Activated CD4-positive, alpha-beta T cell treated with anti-CD3 and anti-CD28 coated beads, Interleukin-2, amount 10 ng/mL, durations not matched to agents 7 days and 5 days (primary cell): Measurements from ENCODE around the gene TGFBRAP1. TPM values are rescaled to one million over a fixed set of nuclear protein-coding genes. Genes with fewer than 3 reads are reported as not detected.

Experiments used
- CTCF ChIA-PET: fragments of 350-600 bp; sonication (Branson Sonifier 250); formaldehyde crosslinking; loops from one replicate; lab custom pipeline; 2021; ENCODE audit warnings: antibody characterized with exemption; lab: Charles Lee
- POLR2A ChIA-PET: fragments of 350-600 bp; sonication (Branson Sonifier 250); formaldehyde crosslinking; loops from one replicate; lab custom pipeline; 2021; ENCODE audit warnings: antibody characterized with exemption; lab: Charles Lee
- DNase-seq: peaks from one replicate; pipeline ENCODE4 v3.0.0-alpha.2; 2020
- H3K27ac Mint-ChIP-seq: one replicate; pipeline ENCODE4 v1.8.0; 2021; ENCODE audit warnings: mild to moderate bottlenecking, moderate library complexity, mixed read lengths
- H3K27me3 Mint-ChIP-seq: one replicate; pipeline ENCODE4 v1.8.0; 2021; ENCODE audit warnings: mixed read lengths
- H3K36me3 Mint-ChIP-seq: one replicate; pipeline ENCODE4 v1.8.0; 2021; ENCODE audit warnings: low read depth, mixed read lengths
- H3K4me1 Mint-ChIP-seq: one replicate; pipeline ENCODE4 v1.8.0; 2021; ENCODE audit warnings: mixed read lengths
- H3K4me3 Mint-ChIP-seq: one replicate; pipeline ENCODE4 v1.8.0; 2021; ENCODE audit warnings: mild to moderate bottlenecking, moderate library complexity, mixed read lengths
- H3K9me3 Mint-ChIP-seq: one replicate; pipeline ENCODE4 v1.8.0; 2021; ENCODE audit warnings: mixed read lengths
- total RNA-seq, 2 experiments: library from RNA; stranded (reverse); gene quantifications; one replicate each; pipeline ENCODE4 v1.2.3, GENCODE V29; 2021

TGFBRAP1 gene
- total RNA-seq, 2 experiments from 2014 or later = 20.5 to 21.4 TPM

DNA sequence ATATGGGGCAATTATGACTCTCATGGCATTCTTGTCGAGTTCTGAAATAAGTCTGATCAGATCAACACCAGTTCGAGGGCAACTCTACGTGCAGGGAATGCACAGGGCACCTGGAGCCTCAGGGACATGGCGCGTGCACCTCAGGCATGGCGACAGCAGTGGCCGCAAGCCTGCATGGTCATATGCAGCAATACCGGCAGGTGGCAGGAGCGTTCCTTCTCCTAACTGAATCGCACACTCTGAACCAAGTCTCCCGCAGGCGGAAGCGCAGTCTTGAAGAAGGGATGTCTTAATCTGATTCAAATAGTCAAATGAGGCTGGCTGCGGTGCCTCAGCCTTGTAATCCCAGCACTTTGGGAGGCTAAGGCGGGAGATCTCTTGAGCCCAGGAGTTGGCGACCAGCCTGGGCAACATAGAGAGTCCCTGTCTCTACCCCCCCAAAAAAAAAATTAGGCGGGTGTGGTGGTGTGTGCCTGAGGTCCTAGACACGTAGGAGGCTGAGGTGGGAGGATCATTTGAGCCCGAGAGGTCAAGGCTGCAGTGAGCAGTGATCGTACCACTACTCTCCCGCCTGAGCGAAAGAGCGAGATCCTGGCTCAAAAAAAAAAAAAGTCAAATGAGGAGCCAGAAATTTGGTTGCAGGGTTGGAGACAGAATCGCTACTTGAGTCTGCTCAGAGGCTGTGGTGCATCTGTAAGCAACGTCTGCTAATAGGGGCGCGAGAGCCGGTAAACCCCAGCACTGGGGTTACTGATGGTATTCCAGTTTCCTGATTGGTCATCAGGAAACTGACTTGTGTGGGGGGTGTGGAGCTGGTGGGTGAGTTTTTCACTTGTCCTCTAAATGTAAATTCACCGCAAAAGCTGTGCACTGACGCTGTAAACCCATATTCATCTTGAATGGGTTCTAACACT is 40.5 kb upstream of the TGFBRAP1 start:
- peaks cover 18% of the 10 kb centered on the region for H3K4me1 Mint-ChIP-seq
- DNase-seq = peak; percentile 92
- ChIA-PET CTCF (interaction anchor here (0.6 to 1.7 kb wide), 5 partner anchors 22 to 253 kb away, joined by 3 to 4 read pairs (median 3); no protein-coding TSS in a partner anchor), POLR2A (no interaction called here)
- no peaks in the 10 kb centered on the region for H3K27me3 Mint-ChIP-seq
- peak overlapping the region; percentile 56 for H3K27ac Mint-ChIP-seq
- H3K36me3 Mint-ChIP-seq = peaks cover 2% of the 10 kb centered on the region
- no peak overlapping the region for H3K4me3 Mint-ChIP-seq
- no peaks in the 10 kb centered on the region for H3K9me3 Mint-ChIP-seq

DNA sequence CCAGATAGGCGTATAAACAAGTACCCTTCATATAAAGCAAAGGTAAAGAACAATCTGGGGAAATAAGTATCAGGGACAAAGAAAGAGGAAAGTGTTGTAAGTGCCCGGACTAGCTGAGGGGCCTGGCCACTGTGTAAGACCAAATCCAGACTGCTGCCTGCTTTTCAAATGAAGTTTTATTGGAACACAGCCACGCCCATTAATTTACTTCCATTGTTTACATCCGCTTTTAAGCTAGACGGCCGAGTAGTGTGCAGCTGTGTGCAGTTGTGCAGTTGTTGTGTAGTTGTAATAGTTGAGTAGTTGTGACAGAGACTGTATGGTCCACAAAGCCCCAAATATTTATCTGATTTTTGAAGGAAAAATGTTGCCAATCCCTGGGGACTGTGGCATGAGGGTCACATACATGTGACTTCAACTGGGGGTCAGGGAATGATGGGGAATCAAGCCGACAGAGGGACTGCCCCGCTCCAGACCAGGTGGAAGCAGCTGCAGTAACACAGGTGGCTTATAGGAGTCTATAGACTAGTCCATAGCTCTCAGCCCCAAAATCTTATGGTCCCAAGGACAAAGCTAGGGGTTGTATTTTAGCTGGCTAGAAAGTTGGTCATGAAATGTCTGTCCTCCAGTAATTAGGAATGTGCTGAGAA is 39.3 kb upstream of the TGFBRAP1 start:
- no peaks in the 10 kb centered on the region for H3K27me3 Mint-ChIP-seq
- peaks cover 16% of the 10 kb centered on the region for H3K4me1 Mint-ChIP-seq
- ChIA-PET POLR2A (no interaction called here), CTCF (interaction anchor here (0.7 to 1.7 kb wide), 4 partner anchors 12 to 154 kb away, joined by 3 to 4 read pairs (median 4); no protein-coding TSS in a partner anchor)
- no peak for DNase-seq
- H3K9me3 Mint-ChIP-seq = no peaks in the 10 kb centered on the region
- no peak overlapping the region for H3K4me3 Mint-ChIP-seq
- no peak overlapping the region for H3K27ac Mint-ChIP-seq
- H3K36me3 Mint-ChIP-seq = peaks cover 2% of the 10 kb centered on the region

DNA sequence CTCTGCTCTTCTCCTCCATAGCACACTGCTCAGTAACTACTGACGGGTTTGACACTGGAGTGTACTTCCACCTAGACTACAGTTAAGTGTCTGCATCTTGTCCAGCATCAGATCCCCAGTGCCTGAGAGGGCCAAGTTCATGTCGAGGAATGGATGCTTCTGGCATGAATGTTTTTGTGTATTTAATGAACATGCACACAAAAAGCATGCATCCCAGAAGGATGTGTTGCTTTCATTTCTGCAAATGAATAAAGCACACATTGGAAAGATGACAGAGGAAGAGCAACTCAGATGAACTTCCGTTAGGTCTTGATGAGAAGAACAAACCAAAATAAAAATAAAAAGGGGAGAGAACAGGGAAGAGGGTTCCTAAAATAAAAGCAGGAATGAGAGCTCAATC is 35.7 kb upstream of the TGFBRAP1 start:
- peaks cover 12% of the 10 kb centered on the region for H3K36me3 Mint-ChIP-seq
- ChIA-PET CTCF (no interaction called here), POLR2A (no interaction called here)
- peaks cover 41% of the 10 kb centered on the region for H3K4me1 Mint-ChIP-seq
- H3K27me3 Mint-ChIP-seq = no peaks in the 10 kb centered on the region
- H3K9me3 Mint-ChIP-seq = no peaks in the 10 kb centered on the region
- no peak overlapping the region for H3K4me3 Mint-ChIP-seq
- no peak overlapping the region for H3K27ac Mint-ChIP-seq
- no peak for DNase-seq

- no peaks in the 10 kb centered on the region for H3K27me3 Mint-ChIP-seq
- H3K4me1 Mint-ChIP-seq = peaks cover 38% of the 10 kb centered on the region
- H3K36me3 Mint-ChIP-seq = peaks cover 15% of the 10 kb centered on the region
- no peak for DNase-seq
- ChIA-PET CTCF (interaction anchor here (1.5 kb wide), 1 partner anchor 176 kb away, joined by 3 read pairs; no protein-coding TSS in a partner anchor), POLR2A (no interaction called here)
- H3K4me3 Mint-ChIP-seq = no peak overlapping the region
- no peak overlapping the region for H3K27ac Mint-ChIP-seq
- no peaks in the 10 kb centered on the region for H3K9me3 Mint-ChIP-seq
Measured at GRCh38 chr2:105364436-105365139, 35.1 kb upstream of the TGFBRAP1 start.

- POLR2A ChIA-PET = no interaction called here
- peaks cover 23% of the 10 kb centered on the region for H3K36me3 Mint-ChIP-seq
- H3K4me3 Mint-ChIP-seq = no peak overlapping the region
- CTCF ChIA-PET = interaction anchor here (0.6 to 1.5 kb wide), 2 partner anchors 178 to 1520 kb away, joined by 3 to 5 read pairs; no protein-coding TSS in a partner anchor
- H3K9me3 Mint-ChIP-seq = no peaks in the 10 kb centered on the region
- peaks cover 38% of the 10 kb centered on the region for H3K4me1 Mint-ChIP-seq
- H3K27ac Mint-ChIP-seq = no peak overlapping the region
- no peak for DNase-seq
- no peaks in the 10 kb centered on the region for H3K27me3 Mint-ChIP-seq
Measured at GRCh38 chr2:105362862-105363591, 33.5 kb upstream of the TGFBRAP1 start.

- Mint-ChIP-seq H3K9me3 (peaks cover 6% of the 10 kb centered on the region), H3K27me3 (no peaks in the 10 kb centered on the region), H3K27ac (peak overlapping the region; percentile 66), H3K4me3 (no peak overlapping the region), H3K36me3 (peaks cover 38% of the 10 kb centered on the region), H3K4me1 (peaks cover 38% of the 10 kb centered on the region)
- peak; percentile 66 for DNase-seq
- POLR2A ChIA-PET = no interaction called here
- CTCF ChIA-PET = interaction anchor here (0.6 kb wide), 1 partner anchor 302 kb away, joined by 3 read pairs; no protein-coding TSS in a partner anchor
Measured at GRCh38 chr2:105361102-105361889, 31.8 kb upstream of the TGFBRAP1 start.

GRCh38 chr2:105358593-105358992 is 29.1 kb upstream of the TGFBRAP1 start:
- CTCF ChIA-PET = no interaction called here
- no peak overlapping the region for H3K4me3 Mint-ChIP-seq

DNA sequence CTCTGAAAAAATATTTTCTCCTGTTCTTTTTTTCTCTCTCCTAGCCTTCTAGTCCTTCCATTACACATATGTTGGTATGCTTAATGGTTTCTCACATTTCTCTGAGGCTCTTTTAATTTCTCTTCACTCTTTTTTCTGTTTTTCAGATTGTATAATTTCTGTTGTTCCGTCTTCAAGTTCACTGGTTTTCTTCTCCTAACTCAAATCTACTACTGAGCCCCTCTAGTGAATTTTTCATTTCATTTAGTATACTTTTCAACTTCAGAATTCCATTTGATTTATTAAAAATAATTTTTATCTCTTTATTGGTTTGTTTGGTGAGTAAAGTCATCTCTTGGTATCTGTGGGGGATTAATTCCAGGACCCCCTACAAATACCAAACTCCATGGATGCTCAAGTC is 27.6 kb upstream of the TGFBRAP1 start:
- Mint-ChIP-seq H3K4me3 (no peak overlapping the region), H3K36me3 (peaks cover 56% of the 10 kb centered on the region), H3K27me3 (no peaks in the 10 kb centered on the region), H3K4me1 (peaks cover 18% of the 10 kb centered on the region), H3K27ac (no peak overlapping the region), H3K9me3 (peaks cover 6% of the 10 kb centered on the region)
- DNase-seq = no peak
- POLR2A ChIA-PET = no interaction called here
- CTCF ChIA-PET = interaction anchor here (1.1 kb wide), 1 partner anchor 10 kb away, joined by 5 read pairs; no protein-coding TSS in a partner anchor

More at GRCh38 chr2:105358593-105358992, 29.1 kb upstream of the TGFBRAP1 start:
- Mint-ChIP-seq H3K4me1 (peaks cover 33% of the 10 kb centered on the region), H3K27me3 (no peaks in the 10 kb centered on the region), H3K36me3 (peaks cover 52% of the 10 kb centered on the region), H3K9me3 (peaks cover 6% of the 10 kb centered on the region), H3K27ac (no peak overlapping the region)
- POLR2A ChIA-PET = interaction anchor here (0.7 kb wide), 1 partner anchor 40 kb away, joined by 3 read pairs; no protein-coding TSS in a partner anchor
- DNase-seq = no peak

- Mint-ChIP-seq H3K27me3 (no peaks in the 10 kb centered on the region), H3K4me3 (no peak overlapping the region), H3K36me3 (peaks cover 51% of the 10 kb centered on the region), H3K4me1 (peaks cover 5% of the 10 kb centered on the region), H3K9me3 (no peaks in the 10 kb centered on the region), H3K27ac (no peak overlapping the region)
- DNase-seq = peak; percentile 25
- ChIA-PET CTCF (no interaction called here), POLR2A (no interaction called here)
Measured at GRCh38 chr2:105344704-105345345, 15.3 kb upstream of the TGFBRAP1 start.

DNA sequence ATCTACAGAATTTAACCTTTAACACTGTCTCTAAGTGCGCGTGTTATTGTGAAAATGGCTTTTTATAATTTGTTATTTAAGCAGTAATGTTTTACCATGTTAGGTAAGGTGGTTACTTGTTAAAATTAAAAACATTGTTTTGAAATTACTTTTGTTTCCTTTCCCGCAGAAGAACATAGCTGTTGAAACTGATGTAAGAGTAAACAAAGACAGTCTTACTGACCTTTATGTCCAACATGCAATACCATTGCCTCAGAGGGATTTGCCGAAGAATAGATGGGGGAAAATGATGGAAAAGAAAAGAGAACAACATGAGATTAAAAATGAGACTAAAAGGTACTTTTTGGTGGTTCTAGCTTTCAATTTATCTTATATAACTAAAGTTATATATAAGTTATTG is 9.9 kb upstream of the TGFBRAP1 start:
- Mint-ChIP-seq H3K4me3 (peak overlapping the region; percentile 99), H3K9me3 (no peaks in the 10 kb centered on the region), H3K36me3 (peaks cover 29% of the 10 kb centered on the region), H3K4me1 (peaks cover 52% of the 10 kb centered on the region), H3K27ac (no peak overlapping the region), H3K27me3 (no peaks in the 10 kb centered on the region)
- no peak for DNase-seq
- POLR2A ChIA-PET = no interaction called here
- CTCF ChIA-PET = interaction anchor here (1.0 to 2.0 kb wide), 4 partner anchors 7 to 30 kb away, joined by 3 to 5 read pairs (median 4); no protein-coding TSS in a partner anchor

DNA sequence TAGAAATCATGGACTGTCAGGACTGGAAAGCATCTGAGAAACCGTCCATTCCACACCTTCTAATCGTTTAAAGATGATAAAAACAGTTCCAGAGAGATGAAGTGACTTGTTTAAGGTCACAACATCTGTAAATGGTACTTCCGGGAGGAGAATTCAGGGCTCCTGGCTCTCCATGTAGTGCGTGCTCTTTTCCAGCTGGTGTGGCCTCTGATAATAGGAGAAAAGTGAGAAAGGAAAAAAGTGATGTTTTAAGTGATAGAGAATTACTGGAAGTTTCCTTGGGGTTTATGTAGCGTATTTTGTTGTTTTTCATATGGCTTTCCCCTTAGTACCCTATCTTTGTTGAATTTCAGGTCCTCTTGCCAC is 8.5 kb upstream of the TGFBRAP1 start:
- ChIA-PET POLR2A (no interaction called here), CTCF (interaction anchor here (1.8 to 2.0 kb wide), 2 partner anchors 9 to 12 kb away, joined by 5 to 6 read pairs; no protein-coding TSS in a partner anchor)
- Mint-ChIP-seq H3K36me3 (peaks cover 22% of the 10 kb centered on the region), H3K27me3 (no peaks in the 10 kb centered on the region), H3K4me1 (peaks cover 53% of the 10 kb centered on the region), H3K4me3 (peak overlapping the region; percentile 99), H3K27ac (peak overlapping the region; percentile 100), H3K9me3 (no peaks in the 10 kb centered on the region)
- DNase-seq = no peak
